Measurements from ENCODE around the gene MAP2K4. TPM values are rescaled to one million over a fixed set of nuclear protein-coding genes. Genes with fewer than 3 reads are reported as not detected.
A peak's percentile ranks its signal among the peaks of the same experiment; 100 is the strongest.

Gene MAP2K4
- total RNA-seq, 4 donors from 2014 or later, result 23.1 to 31.9 (median 31.0) TPM

DNA sequence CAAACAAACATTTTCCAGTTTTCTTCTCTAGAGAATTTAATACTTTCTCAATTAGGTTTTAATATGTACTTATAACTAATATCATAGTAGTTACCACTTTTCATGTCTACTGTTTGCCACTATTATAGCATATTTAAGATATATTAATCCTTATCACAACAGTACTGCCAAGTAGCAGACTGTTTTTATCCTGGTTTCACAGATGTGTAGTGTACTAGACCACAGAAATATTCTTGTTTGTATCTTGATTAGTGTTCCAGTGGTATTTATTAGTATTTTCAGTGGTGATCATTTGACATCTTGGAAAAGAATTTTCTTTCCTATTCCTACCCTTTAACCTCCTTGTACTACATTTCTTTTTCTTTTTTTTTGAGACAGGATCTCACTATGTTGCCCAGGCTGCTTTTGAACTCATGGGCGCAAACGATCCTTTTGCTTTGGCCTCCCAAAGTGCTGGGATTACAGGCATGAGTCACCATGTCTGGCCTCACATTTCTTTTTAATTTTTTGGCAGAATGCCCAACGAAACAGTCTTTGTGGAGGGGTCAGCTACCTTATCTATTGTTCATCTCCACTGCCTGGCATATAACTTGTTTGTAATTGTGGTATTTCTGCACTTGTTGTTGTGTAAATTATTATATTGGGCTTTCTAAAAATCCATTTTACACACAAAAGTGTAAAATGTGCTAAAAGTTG, 27.2 kb downstream of the MAP2K4 start:
- Histone ChIP-seq H3K36me3 (no peaks in the 10 kb centered on the region), H3K4me1 (peaks cover 18 to 89% (median 73%) of the 10 kb centered on the region in 4 donors), H3K27me3 (no peaks in the 10 kb centered on the region), H3K4me3 (no peak overlapping the region), H3K27ac (replicated peaks in 1 of 4) (no peak overlapping the region), H3K9me3 (no peaks in the 10 kb centered on the region)
- TF ChIP-seq, protein P1, sequence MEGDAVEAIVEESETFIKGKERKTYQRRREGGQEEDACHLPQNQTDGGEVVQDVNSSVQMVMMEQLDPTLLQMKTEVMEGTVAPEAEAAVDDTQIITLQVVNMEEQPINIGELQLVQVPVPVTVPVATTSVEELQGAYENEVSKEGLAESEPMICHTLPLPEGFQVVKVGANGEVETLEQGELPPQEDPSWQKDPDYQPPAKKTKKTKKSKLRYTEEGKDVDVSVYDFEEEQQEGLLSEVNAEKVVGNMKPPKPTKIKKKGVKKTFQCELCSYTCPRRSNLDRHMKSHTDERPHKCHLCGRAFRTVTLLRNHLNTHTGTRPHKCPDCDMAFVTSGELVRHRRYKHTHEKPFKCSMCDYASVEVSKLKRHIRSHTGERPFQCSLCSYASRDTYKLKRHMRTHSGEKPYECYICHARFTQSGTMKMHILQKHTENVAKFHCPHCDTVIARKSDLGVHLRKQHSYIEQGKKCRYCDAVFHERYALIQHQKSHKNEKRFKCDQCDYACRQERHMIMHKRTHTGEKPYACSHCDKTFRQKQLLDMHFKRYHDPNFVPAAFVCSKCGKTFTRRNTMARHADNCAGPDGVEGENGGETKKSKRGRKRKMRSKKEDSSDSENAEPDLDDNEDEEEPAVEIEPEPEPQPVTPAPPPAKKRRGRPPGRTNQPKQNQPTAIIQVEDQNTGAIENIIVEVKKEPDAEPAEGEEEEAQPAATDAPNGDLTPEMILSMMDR (IDR thresholded peaks at IDR 0.05), result no peak
- TF ChIP-seq POLR2AphosphoS5 (IDR thresholded peaks at IDR 0.05), result no peak
- no peak for TF ChIP-seq EP300 (IDR thresholded peaks at IDR 0.05)
- TF ChIP-seq POLR2A (IDR thresholded peaks at IDR 0.05; ENCODE audit: low read depth), result no peak
- no peak for DNase-seq (ENCODE audit: extremely low spot score)
- WGBS, result 70% methylated on average over 3 of the region's 3 CpGs
- intact Hi-C loops (cut with DNase I), result no loop called here

DNA sequence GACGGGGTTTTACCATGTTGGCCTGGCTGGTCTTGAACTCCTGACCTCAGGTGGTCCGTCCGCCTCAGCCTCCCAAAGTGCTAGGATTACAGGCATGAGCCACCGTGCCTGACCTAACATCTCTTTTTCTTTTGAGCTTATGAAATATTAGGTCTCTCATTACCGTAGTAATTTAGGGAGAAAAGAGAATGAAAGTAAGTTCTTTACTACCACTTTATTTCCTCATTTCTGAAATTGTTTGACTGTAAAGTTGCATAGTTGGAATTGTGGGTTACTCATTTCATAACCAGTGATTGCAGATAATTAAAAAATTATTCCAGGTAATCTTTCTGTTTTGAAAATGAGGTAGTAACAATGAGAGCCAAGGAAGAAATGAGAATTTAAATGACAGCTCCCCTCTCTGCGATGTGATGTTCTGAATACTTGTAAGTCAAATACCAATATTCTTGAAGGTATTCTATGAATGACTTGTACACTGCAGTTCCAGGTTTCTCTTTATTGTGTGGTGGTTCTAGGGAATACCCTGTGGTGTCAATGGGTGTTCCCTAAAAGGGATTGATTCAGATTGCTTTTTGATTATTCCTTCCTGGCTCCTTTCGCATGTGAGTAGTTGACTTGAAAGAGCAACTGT, 28.3 kb downstream of the MAP2K4 start:
- TF ChIP-seq POLR2AphosphoS5 (IDR thresholded peaks at IDR 0.05) (no peak), POLR2A (IDR thresholded peaks at IDR 0.05; ENCODE audit: low read depth) (no peak), EP300 (IDR thresholded peaks at IDR 0.05) (no peak)
- TF ChIP-seq, protein P1 (IDR thresholded peaks at IDR 0.05), result no peak
- no peaks in the 10 kb centered on the region for H3K27me3 ChIP-seq
- H3K27ac ChIP-seq (replicated peaks in 1 of 4), result peak overlapping the region in 1 of 4 donors; percentile 72
- no peaks in the 10 kb centered on the region for H3K36me3 ChIP-seq
- intact Hi-C loops (cut with DNase I), result no loop called here
- no peaks in the 10 kb centered on the region for H3K9me3 ChIP-seq
- H3K4me1 ChIP-seq, result peaks cover 19 to 96% (median 84%) of the 10 kb centered on the region in 4 donors
- 93% methylated on average over 7 of the region's 7 CpGs for WGBS
- H3K4me3 ChIP-seq, result no peak overlapping the region
- DNase-seq (ENCODE audit: extremely low spot score), result no peak

DNA sequence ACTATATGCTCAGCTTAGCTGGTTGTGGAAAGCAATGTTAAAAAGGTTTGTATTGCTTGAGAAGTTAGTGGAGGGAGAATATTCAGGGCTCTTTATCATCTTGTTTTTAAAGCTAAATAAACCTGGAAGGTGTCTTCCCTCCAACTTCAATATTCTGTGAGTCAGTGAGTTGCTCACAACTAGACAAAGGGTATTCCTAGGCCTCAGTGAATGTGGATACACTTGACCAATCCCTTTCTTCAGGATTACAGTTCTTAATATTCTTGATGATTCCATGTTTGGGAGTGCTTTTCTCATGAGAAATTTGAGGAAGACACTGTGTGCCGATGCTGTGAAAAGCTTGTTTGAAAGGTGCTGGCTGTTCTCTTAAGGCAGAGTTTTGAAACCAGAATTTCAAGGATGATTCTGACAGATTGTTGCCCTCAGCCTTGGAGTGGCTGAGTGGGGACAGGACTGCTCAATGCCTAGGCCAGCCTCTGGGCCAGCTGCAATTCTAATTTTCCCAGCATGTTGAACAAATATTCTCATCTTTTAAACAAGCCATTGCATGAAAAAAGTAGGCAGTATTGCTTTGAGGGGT, 30.1 kb downstream of the MAP2K4 start:
- Histone ChIP-seq H3K4me3 (no peak overlapping the region), H3K9me3 (no peaks in the 10 kb centered on the region), H3K27ac (replicated peaks in 1 of 4) (peak overlapping the region; percentile 40 to 72 (median 52)), H3K4me1 (peaks cover 19 to 97% (median 90%) of the 10 kb centered on the region in 4 donors), H3K27me3 (no peaks in the 10 kb centered on the region), H3K36me3 (no peaks in the 10 kb centered on the region)
- no peak for DNase-seq (ENCODE audit: extremely low spot score)
- WGBS, result 47% methylated on average over 1 of the region's 1 CpG
- TF ChIP-seq POLR2A (IDR thresholded peaks at IDR 0.05; ENCODE audit: low read depth), result no peak
- TF ChIP-seq, protein P1 (IDR thresholded peaks at IDR 0.05), result no peak
- TF ChIP-seq POLR2AphosphoS5 (IDR thresholded peaks at IDR 0.05), result peak in 1 of 2 donors; percentile 48
- intact Hi-C loops (cut with DNase I), result no loop called here

DNA sequence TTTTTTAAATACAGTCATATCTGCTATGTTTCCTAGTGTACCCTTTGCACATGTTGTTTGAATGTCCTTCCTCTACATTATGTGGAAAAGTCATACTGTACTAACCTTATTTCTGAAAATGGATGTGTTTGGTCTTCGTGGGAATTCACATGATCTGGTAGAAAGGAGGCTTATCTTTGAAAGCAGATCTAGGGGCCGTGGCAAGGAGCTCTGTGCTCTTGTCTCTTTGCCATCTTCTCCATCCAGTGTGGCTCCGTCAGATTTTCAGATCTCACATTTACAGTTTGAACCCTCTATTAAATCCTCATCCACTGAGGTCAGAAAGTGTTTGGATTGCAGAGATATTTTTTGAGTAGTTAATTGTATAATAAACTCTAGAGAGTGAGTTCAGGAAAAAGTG, 32.9 kb downstream of the MAP2K4 start:
- H3K4me1 ChIP-seq, result peaks cover 21 to 92% (median 78%) of the 10 kb centered on the region in 4 donors
- intact Hi-C loops (cut with DNase I), result no loop called here
- no peak overlapping the region for H3K4me3 ChIP-seq
- no peaks in the 10 kb centered on the region for H3K27me3 ChIP-seq
- no peaks in the 10 kb centered on the region for H3K9me3 ChIP-seq
- TF ChIP-seq EP300 (IDR thresholded peaks at IDR 0.05) (no peak), POLR2A (IDR thresholded peaks at IDR 0.05; ENCODE audit: low read depth) (no peak), POLR2AphosphoS5 (IDR thresholded peaks at IDR 0.05) (no peak)
- TF ChIP-seq, protein P1 (IDR thresholded peaks at IDR 0.05), result no peak
- no peak overlapping the region for H3K27ac ChIP-seq (replicated peaks in 1 of 4)
- H3K36me3 ChIP-seq, result no peaks in the 10 kb centered on the region
- WGBS, result 30% methylated on average over 3 of the region's 3 CpGs
- no peak for DNase-seq (ENCODE audit: extremely low spot score)
